ENCODE results near the gene PAPPA.

Gene PAPPA

DNA sequence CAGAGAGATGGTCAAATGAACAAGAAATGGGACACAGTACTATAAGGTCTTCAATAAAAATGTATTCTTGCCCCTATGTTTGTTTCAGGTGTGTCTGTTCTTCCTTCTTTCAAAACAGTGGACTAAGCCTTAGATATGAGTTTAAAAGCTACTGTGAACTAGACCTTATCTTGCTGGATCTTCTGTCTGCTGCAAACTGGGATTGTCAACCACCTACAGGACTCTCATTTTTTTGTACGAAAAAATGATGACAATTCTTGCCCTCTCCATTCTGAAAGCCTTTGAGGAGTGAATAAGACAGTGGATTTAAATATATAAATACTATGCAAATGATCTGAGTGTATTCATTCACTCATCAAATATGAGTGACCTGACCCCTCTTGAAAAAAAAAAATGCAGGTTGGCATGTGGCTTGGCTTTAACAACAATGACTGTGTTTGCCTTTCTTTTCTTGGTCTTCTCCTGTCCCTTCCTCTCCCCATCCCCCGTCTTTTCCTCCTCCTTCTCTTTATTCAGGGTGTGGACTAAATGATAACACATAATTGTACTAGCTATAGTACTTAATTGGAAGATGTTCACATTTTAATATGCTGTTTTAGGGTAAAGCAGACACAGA is 298.0 kb downstream of the PAPPA start:
- Mint-ChIP-seq H3K27me3 (no peaks in the 10 kb centered on the region), H3K27ac (no peak overlapping the region), H3K4me3 (no peak overlapping the region), H3K4me1 (no peaks in the 10 kb centered on the region), H3K36me3 (no peaks in the 10 kb centered on the region), H3K9me3 (peaks cover 1% of the 10 kb centered on the region)
- no peak for DNase-seq
- CTCF ChIA-PET, result no interaction called here

Measured in activated naive CD4-positive, alpha-beta T cell treated with anti-CD3 and anti-CD28 coated beads, Interleukin-2, amount 10 ng/mL, durations not matched to agents 7 days and 5 days (primary cell).